GM19351 (cell line): ENCODE results near the gene GCG.
A peak's percentile ranks its signal among the peaks of the same experiment; 100 is the strongest.

ENCODE experiments used
- ATAC-seq: cut with Tn5 transposase; IDR thresholded peaks from one replicate; pipeline ENCODE4 v1.9.1; 2021; ENCODE audit warnings: mild to moderate bottlenecking, moderate library complexity; ENCODE audit not compliant: unreplicated experiment

The GCG gene

DNA sequence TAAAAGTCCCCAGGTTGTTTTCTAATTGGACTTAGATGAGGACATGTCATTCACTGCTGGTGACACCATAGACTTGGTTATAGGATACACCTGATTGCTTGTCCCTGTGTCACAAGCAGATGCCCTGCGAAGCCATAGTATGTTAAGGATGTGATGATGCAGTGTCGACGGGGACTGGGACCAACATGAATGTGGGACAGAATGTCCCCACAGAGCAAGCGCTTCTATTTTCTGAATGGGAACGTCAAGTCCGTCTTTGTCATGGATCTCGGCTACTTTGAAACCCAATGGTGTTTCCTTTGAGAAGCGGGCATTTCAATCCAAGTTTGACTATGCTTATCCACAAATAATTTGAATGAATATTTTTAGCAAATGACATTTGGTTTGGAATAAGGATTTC lies 2.1 kb downstream of the GCG start:
- no peak for ATAC-seq

DNA sequence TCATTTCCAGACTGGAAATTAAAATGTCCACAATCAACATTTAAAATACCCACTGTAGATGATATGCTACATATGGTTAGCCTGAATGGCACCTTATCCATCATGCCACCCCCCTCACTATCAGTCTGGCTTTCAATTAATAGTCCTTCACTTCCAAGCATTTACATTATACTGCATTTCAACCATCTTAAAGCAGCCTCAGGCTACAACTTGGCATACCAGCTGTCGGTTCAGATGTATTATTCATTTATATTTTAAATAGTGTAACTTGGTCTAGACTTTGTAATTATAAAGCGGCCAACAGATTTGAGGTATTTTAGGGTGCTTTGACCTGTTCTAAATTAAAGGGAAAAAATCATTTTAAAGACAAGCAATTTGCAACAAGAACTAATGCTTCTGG lies 2.6 kb downstream of the GCG start:
- ATAC-seq: no peak

DNA sequence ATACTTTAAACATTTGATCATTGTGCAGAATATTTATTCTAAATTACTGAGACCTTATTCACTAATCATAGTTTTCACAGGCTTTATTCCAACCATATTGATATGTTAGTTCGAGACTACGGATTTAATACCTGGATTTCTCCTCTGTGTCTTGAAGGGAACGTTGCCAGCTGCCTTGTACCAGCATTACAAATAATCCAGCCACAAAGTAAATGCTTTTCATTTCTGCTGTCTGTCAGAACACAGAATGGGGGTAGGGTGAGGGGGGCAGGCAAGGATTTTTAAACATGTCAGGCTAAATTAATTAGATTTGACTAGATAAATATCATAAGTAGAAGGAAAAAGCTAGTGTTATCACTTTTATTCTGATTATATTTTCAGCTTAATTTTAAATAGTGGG lies 3.1 kb downstream of the GCG start:
- ATAC-seq: no peak

DNA sequence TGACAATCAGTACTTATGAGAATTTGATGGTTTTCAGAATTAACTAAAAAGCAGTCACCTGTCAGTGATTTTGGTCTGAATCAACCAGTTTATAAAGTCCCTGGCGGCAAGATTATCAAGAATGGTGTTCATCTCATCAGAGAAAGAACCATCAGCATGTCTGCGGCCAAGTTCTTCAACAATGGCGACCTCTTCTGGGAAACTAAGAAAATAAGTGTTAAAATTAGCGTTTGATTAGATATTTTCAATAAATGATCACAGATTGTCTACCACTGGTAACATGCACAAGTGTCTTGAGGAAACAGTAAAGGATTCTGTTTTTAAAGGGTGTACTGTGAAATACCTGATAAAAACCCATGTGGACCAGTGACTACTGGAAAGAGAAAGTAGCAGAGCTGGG lies 8.1 kb downstream of the GCG start:
- no peak for ATAC-seq

DNA sequence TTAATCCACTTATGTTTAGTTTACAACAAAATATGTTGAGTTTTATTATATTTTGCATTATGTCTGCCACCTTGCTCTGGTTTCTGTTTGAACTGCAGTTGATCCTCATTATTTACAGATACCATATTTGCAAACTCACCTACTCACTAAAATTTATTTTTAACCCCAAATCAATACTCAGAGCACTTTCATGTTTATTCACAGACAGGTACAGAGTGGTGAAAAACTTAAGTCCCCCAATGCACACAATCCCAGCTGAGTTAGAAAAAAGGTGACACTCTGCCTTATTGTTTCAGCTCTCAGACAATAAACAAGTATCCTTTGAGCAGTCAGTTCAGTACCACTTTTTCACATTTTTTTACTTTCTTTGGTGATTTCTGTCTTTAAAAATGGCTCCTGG lies 13.7 kb downstream of the GCG start:
- no peak for ATAC-seq

DNA sequence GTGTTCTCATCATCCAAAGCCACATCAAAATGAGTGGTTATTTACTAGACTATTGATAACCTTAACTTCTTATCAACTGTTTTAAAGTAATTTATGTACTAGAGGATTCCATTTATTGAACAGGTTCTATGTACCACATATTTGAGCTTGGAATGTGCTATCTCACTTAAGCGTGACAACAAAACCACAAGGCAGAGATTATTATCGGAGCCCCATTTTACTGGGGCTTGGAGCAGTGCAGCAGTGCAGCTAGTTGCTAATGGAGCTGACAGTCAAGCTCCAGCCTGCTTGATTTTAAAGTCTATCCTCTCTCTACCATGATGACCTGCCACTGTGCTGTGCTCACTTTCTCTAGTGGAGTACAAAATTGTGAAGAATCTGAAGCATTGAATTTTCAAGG lies 24.6 kb downstream of the GCG start:
- ATAC-seq: no peak

DNA sequence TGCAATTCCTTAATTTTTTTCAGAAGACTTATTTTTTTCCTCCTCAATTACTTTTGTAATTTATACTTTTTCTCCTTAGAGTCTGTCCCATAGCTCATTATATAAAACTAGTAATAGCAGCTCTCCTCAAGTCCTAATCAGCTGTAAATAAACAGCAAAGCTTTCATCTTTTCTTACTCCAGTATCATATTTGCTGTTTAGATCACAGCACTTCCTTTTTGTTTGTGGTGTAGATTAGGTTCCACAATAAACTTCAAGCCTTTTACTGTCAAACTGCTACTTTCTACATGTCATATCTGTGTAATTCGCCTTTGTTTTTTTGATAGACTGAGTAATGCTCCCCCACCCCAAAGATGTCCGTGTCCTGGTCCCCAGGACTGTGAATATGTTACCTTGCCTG lies 25.5 kb downstream of the GCG start:
- ATAC-seq: peak; percentile 28

DNA sequence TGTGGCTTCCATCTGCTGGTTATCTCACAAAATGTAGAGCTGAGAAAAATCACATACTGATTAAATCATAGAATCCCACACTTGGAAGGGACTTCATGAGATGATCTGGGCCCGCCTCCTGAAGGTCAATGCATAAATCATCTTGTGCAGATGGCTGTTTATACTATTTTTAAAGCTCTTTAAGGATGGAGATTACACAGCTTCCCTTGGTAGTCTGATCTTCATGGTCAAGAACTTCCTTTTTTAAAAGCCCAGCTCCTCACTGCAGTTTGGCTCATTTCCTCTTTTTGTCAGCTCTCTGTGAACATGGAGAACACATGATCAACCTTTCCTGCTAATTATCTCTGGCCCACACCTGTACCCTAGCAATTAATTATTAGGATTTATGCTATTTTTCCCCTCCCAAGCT lies 25.9 kb downstream of the GCG start:
- ATAC-seq: peak; percentile 96

DNA sequence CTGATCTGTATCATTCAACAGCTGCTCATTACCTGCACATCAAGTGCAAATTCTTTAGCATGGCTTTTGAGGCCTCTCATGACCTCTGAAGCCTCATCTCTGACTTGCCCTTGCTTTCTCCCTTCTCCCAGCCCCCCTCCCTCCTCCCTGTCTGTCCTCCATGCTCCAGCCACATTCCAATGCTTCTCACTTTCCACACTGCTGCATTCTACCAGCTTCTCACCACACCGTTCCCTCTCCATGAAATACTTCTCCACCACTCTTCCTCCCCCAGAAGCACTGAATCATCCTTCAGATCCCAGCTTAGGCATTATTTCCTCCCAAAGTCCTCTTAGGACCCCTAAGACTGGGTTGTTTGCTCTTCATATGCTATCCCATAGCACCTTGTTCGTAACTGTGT lies 26.9 kb downstream of the GCG start:
- no peak for ATAC-seq

DNA sequence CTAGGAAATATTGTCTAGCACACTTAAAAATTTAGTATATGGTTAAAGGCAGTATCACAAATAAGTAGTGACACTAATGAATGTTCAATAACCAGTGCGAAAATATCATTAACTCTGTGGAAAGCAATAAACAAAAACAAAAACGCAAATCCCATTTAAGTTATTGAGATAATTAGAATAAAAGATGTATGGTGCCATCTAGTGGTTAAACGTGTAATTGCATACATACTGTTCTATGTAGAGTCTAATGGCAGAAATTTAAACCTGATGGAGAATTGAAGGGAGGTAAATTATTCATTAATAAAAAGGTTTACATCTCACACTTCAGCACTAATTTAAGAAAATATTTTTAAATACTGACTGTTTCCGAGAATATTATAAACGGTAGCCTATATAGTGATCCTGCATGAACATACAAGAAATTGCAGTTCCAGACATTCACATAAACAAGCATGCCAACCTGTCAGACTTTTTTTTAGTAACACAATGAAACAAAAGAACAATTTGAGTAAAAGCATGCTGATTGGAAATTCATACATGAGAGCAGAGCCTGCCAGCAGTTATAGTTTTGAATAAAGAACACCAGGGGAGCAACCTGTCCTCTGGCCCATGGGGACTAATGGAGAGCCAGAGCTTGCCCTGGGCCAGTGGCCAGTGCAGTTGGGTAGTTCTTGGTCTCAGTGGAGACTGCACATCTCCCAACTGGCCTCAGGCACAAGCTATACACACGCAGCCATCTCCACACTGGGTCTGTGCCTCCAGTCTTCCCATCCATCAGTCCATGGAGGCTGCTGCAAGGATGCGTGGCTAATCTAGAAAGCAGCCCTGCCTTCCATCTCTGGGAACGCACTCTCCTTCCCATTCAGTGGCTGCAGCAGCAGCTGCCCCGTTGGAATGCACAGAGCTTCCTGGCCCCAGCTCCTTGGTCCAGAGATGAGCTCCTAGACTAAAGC lies 28.0 kb downstream of the GCG start:
- peak; percentile 33 for ATAC-seq

DNA sequence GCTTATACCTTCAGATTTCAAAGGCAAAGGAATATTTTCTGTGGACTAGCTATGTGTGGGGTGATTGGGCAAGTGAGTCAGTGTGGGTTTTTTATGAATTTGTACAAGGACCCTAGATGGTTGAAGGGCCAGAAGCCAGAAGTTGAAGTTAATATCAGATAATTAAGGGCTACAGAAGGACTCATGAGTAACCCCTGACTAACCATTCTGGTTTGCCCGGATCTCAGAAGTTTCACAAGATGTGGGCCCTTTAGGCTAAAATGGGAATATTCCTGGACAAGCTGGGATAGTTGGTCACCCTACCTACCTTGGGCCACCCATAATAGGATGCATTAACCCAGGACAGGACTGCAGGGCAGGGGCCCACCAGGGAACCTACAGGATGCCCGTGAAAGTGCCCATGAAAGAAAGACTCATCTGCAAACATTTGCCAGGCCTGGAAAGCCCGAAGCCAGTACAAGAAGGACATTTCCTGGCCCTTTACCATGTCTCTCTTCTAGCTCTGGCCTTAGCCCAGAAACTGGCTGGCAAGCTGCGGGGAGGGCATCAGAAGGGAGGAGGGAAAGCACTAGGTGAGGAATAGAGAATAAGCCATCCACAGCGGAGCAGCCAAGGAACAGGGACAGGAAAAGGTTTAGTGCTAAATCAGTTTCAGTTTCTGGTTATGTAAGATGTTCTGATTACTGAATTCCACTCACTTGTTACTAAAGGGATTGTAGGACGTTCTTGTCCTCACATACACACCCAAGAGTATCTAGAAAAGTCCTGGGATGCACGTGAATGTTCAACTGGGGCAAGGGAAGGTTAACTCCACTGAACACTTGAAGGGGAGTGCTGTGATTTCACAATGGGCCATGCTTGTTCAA lies 33.6 kb downstream of the GCG start:
- no peak for ATAC-seq

DNA sequence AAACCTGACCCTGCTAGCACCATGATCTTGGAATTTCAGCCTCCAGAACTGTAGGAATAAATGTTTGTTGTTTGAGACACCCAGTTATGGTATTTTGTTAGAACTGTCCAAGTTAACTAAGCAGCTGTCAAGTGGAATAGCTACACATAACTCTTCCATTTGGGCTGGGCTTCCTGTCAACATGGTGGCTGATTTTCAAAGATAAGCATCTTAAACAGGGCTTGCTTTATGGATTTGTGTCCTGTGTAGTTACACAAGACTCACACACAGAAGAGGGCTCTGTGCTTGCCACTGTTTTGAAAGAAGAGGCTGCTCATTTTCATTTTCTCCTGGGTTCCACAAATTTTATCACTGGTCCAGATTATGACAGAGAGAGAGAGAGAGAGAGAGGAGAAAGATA lies 35.7 kb downstream of the GCG start:
- no peak for ATAC-seq

DNA sequence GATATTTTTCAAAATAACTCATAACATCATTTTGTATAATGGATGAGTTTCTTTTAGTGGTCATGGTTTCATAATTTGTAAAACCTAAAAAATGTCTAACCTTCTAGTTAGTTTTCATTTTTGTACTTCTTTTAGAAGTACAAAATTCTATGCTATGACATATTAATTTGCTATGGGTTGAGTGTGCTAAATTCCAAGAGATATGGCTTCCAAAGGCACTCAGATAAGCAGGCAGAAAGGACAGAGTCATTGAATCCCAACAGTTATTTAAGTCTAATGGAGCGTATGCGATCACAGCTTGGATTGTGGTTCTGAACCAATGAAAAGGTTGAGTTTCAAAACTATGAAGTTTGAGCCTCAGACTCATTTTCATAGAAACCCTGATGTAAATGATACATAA lies 37.0 kb downstream of the GCG start:
- no peak for ATAC-seq

DNA sequence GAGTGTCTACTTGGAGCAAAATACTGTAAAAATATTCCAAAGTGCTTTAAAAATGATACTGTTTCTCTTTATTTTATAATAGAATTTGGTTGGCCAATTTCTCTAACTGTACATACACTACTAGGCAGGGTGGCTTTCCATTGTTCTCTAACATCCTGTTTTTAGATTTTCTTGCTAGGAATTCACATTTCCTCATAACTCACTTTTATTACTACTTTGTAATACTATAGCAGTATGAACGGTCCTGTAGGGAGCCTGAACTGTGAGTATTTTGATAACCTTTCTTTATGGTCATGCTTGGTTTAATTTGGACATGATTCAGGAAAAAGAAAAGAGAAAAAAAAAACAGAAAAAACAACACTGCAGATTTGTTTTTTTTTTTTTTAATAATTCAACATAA lies 37.8 kb downstream of the GCG start:
- ATAC-seq: no peak

DNA sequence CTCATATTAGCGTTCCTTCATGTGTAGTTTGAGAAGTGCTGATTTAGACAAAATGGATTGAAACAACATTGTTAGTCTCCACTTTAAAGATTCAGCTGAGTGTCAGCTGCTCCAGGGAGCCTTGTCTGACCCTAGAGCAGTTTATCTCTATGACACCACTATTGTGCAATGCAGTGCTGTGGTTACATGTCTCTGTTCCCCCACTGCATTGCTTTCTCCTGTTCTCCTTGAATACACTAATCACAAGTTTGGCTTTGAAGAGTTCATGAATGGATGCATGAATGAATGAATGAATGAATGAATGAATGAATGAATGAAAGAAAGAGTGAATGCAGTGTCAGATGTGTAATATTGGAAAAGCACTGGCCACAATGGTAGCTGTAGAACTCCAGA lies 38.3 kb downstream of the GCG start:
- ATAC-seq: no peak

DNA sequence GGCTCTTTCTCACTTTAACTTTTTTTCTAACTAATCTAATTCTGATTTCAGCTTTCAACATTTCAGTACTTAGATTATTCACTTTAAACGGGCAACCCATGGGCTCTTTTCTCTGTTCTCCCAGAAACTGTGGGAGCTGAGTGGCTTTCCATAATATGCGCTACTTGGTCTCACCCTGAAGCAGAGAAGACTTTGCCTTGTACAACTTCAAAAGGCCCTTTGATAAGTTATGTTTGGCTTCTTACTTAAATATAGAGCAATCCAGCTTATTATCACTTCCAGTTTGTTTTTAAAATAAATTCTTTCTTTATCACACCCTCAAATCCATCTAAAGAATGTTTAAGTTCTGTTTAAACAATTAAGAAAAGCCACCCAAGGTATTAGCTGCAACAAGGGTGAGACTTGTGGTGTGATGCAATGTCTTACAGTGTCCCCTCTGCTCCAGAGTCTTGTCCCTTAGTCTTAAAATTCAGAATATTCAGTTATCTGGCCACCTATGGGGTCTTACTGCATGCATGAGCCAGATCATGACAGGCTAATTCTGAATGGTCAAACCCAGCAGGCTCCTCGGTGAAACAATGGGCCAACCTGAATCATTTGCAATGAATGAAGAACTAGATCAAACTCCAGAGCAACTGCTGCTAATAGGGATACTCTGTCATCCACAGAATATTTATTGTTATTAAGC lies 38.8 kb downstream of the GCG start:
- no peak for ATAC-seq

DNA sequence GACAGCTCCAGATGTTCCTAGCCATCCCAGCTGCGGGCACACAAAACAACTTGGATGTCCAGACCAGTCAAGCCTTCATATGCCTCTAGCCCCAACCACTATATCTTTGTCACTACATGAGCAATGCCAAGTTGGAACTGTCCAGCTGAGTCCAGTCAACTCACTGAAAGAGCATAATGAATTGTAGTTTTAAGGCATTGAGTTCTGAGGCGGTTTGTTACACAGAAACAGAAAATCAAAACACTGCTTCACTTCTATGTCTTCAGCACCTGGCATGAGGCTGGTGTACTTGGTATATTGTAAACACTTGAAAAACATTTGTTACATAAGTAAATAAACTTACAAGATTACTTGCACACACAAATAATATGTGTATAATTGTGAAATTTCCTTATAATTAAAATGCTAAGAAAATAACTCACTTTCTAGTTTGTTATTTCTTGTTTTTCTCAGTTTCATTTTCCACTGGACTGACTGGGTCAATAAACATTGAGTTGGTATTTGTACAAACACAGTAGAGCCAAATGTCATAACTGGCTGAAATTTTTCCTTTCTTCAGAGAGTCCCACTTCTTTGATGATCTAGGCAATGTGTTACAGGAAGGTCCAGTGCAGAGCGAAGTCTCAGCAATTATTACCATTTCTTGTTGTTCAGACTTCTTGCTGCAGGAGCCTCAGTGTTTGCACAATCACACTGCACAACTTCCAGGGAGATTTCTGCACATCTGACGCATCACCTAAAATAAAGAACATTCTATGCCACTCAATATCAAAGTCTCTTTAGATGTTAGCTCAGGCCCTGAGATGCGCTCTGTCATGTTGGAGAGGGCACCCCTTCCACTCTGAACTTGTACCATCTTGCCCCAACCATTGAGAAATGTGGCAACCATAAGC lies 39.8 kb downstream of the GCG start:
- no peak for ATAC-seq

DNA sequence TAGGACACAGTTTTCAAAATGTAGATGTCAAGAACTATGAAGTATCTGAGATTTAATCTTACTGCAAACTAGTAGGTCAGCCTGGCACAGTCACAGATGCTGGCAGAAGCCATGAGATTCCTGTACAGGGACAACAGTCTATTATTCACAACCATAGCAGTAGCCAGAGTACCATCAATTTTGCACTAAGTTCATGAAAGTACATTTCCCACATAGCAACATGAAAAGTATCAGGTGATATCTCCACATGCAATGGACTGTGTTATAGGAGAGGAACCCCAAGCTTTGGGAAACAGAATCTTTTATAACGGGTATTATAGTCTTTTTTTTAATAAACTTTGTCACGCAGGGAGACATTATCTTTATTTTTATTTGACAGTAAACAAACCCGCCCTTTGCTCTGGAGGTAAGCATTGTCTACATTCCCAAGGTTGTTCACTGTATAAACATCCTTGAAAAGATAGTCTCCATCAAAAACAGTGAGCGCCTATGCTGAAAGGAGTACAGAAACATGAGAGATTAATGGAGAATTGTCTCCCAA lies 44.6 kb downstream of the GCG start:
- ATAC-seq: no peak

DNA sequence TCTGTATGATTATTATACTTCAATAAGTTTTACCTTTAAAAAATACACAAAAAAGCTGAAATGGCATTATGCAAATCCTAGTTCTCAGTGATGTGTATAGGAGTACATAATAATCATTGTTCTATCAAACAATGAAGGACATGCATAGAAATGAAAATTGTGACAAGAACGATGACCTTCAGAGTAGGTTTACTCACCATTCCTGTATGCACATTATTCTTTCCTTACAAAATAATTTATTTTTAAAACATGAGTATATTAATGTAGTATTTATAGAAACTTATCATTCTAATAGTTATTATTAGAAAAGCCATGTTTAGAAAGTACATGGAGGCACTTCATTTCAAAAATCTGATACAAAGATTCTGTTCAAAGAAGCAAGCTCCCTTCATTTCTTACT lies 45.3 kb downstream of the GCG start:
- ATAC-seq: no peak

DNA sequence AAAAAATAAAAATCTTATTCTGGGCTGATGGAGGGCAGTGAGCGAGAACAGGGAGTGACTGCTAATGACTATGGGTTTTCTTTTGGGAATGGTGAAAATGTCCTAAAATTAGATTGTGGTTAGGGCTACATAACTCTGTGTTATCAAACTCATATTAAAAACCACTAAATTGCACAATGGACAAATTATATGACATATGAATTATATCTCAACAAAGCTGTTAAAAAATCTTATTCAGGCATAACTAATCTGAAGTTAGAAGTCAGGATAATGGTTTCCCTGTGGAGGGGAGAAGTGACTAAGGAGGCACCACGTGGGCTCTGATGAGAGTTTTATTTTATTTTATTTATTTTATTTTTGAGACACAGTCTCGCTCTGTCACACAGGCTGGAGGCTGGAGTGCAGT lies 45.9 kb downstream of the GCG start:
- ATAC-seq: no peak
